ENCODE measurements around the gene L3MBTL4.
"Not testable (repeated sequence)": the region's sequence is repeated elsewhere in the genome, so short reads cannot be mapped to it uniquely, and the experiment has no call there.

Gene L3MBTL4

GRCh38 chr18:6406075-6406909 lies 8.4 kb downstream of the L3MBTL4 start:
- no peak for DNase-seq (ENCODE audit: low spot score)

GRCh38 chr18:6405237-6406074 lies 9.3 kb downstream of the L3MBTL4 start:
- no peak for DNase-seq (ENCODE audit: low spot score)

- no peak for DNase-seq (ENCODE audit: low spot score)
Observed at GRCh38 chr18:6404834-6405233, 9.9 kb downstream of the L3MBTL4 start.

- DNase-seq (ENCODE audit: low spot score): no peak
Observed at GRCh38 chr18:6401687-6402086, 13.0 kb downstream of the L3MBTL4 start.

GRCh38 chr18:6399776-6400175 lies 14.9 kb downstream of the L3MBTL4 start:
- DNase-seq (ENCODE audit: low spot score): no peak

GRCh38 chr18:6397931-6398566 lies 16.7 kb downstream of the L3MBTL4 start:
- DNase-seq (ENCODE audit: low spot score): no peak

GRCh38 chr18:6396847-6397246 lies 17.9 kb downstream of the L3MBTL4 start:
- DNase-seq (ENCODE audit: low spot score): no peak

- DNase-seq (ENCODE audit: low spot score): no peak
Observed at GRCh38 chr18:6396276-6396675, 18.4 kb downstream of the L3MBTL4 start.

- no peak for DNase-seq (ENCODE audit: low spot score)
Observed at GRCh38 chr18:6389005-6389404, 25.7 kb downstream of the L3MBTL4 start.

GRCh38 chr18:6382963-6383362 lies 31.7 kb downstream of the L3MBTL4 start:
- DNase-seq (ENCODE audit: low spot score): no peak

- not testable (repeated sequence) for DNase-seq (ENCODE audit: low spot score)
Observed at GRCh38 chr18:6377473-6377872, 37.2 kb downstream of the L3MBTL4 start.

- no peak for DNase-seq (ENCODE audit: low spot score)
Observed at GRCh38 chr18:6376433-6377229, 38.1 kb downstream of the L3MBTL4 start.

- DNase-seq (ENCODE audit: low spot score): no peak
Observed at GRCh38 chr18:6374935-6375529, 39.7 kb downstream of the L3MBTL4 start.

GRCh38 chr18:6374340-6374739 lies 40.4 kb downstream of the L3MBTL4 start:
- DNase-seq (ENCODE audit: low spot score): no peak

- no peak for DNase-seq (ENCODE audit: low spot score)
Observed at GRCh38 chr18:6373187-6373586, 41.5 kb downstream of the L3MBTL4 start.

- DNase-seq (ENCODE audit: low spot score): no peak
Observed at GRCh38 chr18:6370886-6371635, 43.6 kb downstream of the L3MBTL4 start.

GRCh38 chr18:6370410-6370809 lies 44.3 kb downstream of the L3MBTL4 start:
- DNase-seq (ENCODE audit: low spot score): no peak

GRCh38 chr18:6368017-6368416 lies 46.7 kb downstream of the L3MBTL4 start:
- DNase-seq (ENCODE audit: low spot score): no peak

- DNase-seq (ENCODE audit: low spot score): no peak
Observed at GRCh38 chr18:6367208-6367607, 47.5 kb downstream of the L3MBTL4 start.

- no peak for DNase-seq (ENCODE audit: low spot score)
Observed at GRCh38 chr18:6366776-6367175, 47.9 kb downstream of the L3MBTL4 start.

GRCh38 chr18:6365385-6365784 lies 49.3 kb downstream of the L3MBTL4 start:
- no peak for DNase-seq (ENCODE audit: low spot score)
